ENCODE results near the gene PHF19.
A peak's percentile ranks its signal among the peaks of the same experiment; 100 is the strongest.

Gene PHF19

GRCh38 chr9:120876842-120877240 lies at the start of gene PHF19:
TSS of gene PHF19 (minus strand) at chr9:120877188. CDS start at chr9:120874741, 2,447 bp downstream.
- peak; percentile 90 for DNase-seq

GRCh38 chr9:120926397-120926928 lies 49.5 kb upstream of the PHF19 start, which contains the start of gene TRAF1:
TSS of gene TRAF1 (minus strand) at chr9:120926796. CDS start at chr9:120926075, 721 bp downstream.
- no peak for DNase-seq

- no peak for DNase-seq
Measured at GRCh38 chr9:120925535-120926396, 48.8 kb upstream of the PHF19 start.

- DNase-seq = no peak
Measured at GRCh38 chr9:120924698-120925534, 47.9 kb upstream of the PHF19 start.

GRCh38 chr9:120923620-120924328 lies 46.8 kb upstream of the PHF19 start:
- DNase-seq = peak; percentile 15

- DNase-seq = no peak
Measured at GRCh38 chr9:120922404-120923195, 45.6 kb upstream of the PHF19 start.

- no peak for DNase-seq
Measured at GRCh38 chr9:120921661-120922181, 44.7 kb upstream of the PHF19 start.

- DNase-seq = no peak
Measured at GRCh38 chr9:120920806-120921178, 43.8 kb upstream of the PHF19 start.

GRCh38 chr9:120919843-120920805 lies 43.1 kb upstream of the PHF19 start:
- peak; percentile 13 for DNase-seq

- no peak for DNase-seq
Measured at GRCh38 chr9:120918931-120919842, 42.2 kb upstream of the PHF19 start.

GRCh38 chr9:120917929-120918762 lies 41.2 kb upstream of the PHF19 start:
- DNase-seq = no peak

GRCh38 chr9:120916991-120917880 lies 40.2 kb upstream of the PHF19 start:
- no peak for DNase-seq

GRCh38 chr9:120916588-120916987 lies 39.6 kb upstream of the PHF19 start:
- peak; percentile 20 for DNase-seq

- DNase-seq = peak; percentile 37
Measured at GRCh38 chr9:120915854-120916470, 39.0 kb upstream of the PHF19 start.

GRCh38 chr9:120914953-120915352 lies 38.0 kb upstream of the PHF19 start:
- no peak for DNase-seq

- DNase-seq = no peak
Measured at GRCh38 chr9:120914396-120914795, 37.4 kb upstream of the PHF19 start.
